Measurements from ENCODE around the gene KIF16B.

Gene KIF16B

DNA sequence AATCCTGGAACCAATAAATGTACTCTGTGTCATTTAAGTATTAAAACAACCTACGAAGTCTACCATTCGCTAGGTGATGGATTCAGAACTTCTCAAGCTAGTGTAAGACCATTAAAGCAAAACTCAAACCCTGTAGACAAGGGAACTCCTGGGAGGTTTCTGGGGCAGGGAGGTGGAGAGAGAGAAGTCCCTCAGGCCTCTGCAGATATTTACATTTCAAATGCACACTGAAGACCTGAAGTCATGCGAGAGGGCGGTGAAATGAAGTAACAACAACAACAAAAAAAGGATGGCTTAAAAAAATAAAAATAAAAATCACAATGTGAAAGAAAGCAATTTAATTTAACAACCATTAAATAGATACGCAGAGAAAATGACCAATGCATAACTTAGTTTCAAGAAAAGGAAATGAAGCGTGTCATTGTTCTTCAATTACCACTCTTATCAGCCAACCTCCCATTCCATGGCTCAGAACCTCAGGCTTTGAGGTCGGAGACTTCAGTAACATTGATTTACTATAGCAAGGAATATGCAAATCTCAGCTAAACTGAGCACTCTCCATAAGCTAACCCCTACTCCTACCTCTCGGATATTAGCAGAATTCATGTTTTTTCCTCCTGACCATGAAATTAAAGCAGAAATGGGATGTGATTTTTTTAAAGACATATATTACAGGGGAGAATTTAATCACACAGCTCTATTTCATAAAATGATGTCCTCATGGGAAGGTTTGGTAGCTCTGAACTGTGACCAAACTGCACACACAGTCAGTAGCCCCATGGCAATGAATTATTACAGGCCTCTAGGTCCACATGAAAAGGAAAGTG lies 140.6 kb downstream of the KIF16B start:
- no peak for DNase-seq

DNA sequence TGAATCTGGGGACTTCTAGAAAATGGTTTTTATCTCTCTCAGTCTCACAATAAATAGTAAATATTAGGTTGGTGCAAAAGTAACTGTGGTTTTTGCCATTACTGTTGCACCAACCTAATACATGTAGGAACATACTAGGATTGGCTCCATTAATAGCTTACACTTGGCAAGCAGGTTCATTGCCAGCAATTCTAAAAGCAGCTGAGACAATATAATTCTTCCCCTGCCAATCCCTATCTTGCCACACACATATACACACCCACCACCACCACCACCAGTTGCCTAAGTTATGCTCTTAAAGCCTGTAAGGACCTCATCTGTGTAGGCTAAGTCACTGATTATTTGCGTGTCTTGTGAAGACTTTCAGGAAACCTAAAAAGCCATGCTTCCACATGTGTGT lies 145.1 kb downstream of the KIF16B start:
- DNase-seq, result no peak

DNA sequence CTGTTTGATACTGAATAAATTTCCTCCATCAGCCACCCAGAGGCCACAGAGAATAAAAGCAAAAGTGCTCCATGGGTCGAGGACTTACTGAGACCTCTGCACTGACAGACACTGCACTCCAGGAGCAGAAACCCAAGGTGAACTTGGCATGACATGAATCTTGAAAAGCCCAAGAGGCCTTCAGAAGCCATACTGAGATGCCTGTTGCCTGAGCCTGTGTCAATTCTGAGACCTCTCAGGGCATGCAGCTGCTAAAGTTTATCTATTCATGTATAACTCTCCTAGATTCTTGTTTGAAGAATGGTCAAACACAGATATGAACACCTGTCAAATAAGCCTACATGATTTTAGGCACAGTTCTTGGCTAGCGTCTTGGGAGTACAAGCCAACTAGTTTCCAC lies 145.7 kb downstream of the KIF16B start:
- no peak for DNase-seq

DNA sequence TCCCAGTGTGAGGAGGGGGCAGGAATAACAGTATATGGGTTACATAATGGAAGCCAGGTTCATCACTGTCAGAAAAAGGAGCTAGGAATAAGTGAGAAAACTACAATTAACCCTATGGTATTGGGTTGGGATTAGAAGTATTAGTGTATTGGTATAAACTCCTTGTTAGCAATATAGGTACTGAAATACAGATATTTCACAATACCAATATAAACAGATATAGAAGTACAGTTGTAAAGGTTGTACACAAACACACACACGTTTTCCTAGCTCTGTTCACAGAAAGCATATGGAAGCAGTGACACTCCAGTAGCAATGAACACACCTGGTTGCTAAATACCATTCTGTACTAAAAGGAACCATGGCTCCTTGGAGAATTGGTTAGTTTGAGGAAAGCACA lies 148.5 kb downstream of the KIF16B start:
- DNase-seq, result no peak

DNA sequence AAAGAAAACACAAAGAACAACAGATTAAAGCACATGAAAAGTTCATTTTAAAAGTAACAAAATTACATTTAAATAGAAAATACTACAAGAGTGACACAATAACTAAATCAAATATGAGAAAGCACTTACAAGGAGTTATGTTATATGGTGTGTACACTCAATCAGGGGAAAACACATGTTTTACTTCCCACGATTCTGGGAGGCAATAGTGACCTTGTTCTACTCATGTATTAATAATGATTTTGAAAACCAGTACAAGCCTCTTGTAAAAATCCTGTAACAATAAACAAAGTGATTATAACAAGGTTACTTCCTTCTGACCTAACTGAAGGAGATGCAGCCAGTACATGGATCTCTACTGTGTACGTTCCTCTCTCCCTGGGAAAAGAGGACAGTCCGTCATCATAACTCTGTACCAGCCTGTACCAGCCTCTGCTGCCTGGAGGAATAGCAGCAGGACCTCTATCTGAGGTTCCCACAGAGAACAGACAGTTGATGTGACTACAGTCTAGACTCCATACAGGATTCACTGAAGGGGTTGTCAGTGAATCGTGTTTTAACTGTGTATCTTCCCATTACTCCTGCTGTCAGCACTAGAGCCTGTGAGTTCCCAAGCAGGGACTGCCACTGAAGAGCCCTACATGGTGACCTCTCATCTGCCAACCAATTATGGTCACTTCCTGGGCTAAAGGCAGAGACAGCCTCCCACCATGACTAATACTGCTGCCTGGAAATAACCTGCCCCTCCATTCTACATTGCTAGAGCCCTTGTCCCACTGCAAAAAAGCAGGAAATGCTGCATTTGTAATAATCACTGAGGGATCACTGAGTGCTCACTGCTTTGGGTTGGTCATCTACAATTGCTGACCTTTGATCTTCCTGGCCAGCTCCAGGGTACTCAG lies 149.7 kb downstream of the KIF16B start:
- no peak for DNase-seq

DNA sequence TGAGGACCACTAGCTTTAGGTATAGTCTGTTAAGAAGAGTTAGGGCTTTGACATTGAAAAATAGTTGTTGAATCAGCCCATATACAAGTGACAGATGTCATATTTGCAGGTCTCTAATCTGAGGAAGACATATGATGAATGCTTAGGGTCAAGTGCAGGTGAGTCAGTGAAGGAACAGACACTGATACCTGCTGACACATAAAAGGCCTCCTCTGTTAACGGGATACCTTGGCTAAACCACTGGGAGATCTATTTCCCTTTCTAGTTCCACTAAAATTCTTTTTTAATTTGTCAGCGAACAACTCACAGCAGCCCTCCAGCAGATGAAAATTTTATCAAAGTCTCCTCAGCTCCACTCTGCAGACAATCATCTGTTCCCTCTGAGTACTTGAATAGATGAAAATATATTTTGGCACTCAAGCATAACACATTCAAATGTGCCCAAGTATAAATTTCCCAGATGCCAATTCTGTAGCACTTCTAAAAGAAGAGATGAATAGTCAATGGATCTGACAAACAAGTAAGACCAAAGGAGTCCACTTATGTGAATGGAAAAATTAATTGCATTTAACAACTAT lies 154.0 kb downstream of the KIF16B start:
- no peak for DNase-seq

DNA sequence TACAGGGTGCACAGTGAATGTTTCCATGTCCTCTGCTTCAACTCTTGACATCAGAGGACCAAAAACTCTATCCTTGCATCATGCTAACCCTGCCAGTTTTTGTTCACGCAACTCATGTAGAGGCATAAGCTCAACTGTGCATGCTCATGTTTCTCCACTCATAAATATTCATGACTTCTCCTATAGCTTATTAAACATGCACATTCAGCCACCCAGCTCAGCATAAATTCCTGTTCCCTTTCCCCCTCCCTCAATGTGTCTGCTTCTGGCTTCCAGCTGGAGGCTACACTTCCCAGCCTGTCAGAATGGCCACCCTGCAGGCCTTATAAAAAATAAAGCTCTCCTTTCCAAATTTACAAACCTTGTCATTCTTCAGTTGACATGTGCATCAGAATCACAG lies 154.6 kb downstream of the KIF16B start:
- DNase-seq, result no peak

DNA sequence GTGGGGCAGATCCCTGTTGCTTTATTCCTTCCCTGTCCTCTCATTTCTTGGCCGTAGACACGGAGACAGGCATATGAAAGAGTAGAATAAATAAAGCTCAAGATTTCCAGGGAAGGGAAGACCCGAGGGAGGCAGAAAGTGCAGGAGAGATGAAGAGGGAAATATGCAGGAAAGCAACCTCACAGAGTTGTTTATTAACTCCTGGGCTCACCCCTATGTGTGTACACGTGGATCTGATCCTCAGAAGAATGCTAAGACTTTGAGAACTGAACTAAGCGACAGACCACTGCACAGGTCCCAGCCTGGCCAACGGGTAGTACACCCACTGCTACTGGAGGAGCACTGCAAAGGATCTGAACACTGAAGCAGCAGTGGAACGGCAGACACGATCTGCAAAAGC lies 156.2 kb downstream of the KIF16B start:
- no peak for DNase-seq

DNA sequence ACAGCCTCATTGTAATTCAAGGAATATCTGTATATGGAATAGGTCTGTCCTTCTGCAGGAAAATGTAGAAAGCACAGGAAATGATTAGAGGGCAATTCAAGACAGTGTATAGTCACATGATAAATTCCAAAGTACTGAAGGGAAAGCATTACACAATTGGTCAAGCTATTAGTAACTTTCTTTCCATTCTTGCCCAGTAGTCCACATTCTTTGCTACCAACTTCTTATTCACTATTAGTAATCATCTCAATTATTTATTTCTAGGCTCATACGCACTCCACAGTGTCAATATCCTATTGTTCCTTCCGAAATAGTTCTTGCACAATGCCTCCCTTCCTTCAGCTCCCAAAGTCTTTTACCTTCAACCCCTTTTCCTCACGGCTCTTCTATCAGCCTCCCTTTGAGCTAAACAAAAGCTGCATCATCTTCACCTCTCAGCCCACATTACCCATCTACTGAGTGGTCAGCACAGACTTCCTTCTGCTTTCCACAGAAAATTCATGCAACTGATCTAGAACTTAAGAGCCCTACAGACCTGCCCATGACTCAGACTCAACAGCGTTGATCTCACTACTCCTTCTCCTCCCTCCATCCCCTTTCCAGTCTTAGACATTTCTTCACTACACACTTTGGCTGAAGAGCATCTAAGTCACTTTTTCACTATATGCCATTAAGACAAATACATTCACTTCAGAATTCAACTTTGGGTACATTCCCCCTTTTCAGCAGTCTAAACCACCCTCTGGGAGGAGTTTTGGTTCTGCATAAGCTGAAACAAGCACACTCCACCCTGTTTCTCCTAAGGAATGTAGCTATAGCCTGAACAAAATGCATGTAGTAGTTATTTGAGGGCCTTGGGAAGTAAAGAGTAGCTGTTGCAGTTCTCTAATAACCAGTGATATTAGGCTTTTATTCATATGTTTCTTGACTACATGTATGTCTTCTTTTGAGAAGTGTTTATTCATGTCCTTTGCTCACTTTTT lies 157.9 kb downstream of the KIF16B start:
- no peak for DNase-seq

DNA sequence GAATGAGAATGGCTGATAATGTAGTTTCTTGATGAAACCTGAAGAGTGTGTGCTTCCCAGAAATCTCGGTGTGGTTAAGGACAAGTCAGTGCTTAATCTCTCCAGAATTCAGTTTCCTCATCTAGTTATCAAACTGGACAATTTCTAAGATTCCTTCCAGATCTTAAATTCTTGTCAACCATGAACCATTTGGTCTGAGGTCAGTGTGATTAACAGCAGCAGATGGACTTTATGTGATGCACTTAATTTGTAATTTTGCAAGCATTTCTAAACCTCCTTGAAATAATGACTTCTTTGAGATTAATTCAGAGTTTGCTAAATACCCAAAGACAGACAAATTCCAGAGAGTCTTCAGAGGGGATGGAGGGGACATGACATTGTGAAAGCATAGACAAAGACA lies 160.3 kb downstream of the KIF16B start:
- DNase-seq, result no peak

DNA sequence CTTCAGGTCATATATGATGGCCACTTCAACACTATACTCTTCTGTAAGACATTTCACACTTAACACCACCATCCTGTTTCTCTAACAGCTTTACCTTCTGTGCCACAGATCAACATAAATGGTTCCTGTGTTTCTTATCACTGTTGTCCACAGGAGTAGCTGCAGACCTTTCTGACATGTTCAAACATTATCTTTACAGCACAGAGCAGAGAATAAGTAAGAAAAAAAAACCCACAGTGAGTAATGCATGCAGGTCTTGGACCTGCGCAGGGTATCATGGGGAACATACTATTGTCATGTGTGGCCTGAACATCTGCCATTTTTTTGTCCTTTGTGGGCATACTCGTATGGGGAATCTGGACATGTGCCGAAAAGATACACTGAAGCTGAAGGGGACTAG lies 161.9 kb downstream of the KIF16B start:
- DNase-seq, result no peak

DNA sequence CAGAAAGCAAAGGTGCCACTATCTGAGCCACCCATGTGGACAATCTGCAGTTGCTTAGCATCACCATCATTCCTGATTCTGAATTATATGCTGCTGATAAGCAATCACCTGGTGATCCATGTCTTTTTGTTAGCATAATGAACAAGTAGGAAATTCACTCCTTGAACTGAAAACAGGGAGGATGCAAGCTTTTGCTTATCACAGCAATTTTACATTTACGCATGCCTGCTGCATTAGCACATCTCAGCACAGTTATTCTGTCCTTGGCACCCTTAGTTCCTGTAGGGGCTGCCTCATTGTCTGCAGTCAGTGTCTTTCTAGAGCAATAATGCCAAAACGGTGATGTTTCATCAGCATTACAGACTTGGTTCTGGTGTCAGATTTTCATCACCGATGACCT lies 162.6 kb downstream of the KIF16B start:
- no peak for DNase-seq

DNA sequence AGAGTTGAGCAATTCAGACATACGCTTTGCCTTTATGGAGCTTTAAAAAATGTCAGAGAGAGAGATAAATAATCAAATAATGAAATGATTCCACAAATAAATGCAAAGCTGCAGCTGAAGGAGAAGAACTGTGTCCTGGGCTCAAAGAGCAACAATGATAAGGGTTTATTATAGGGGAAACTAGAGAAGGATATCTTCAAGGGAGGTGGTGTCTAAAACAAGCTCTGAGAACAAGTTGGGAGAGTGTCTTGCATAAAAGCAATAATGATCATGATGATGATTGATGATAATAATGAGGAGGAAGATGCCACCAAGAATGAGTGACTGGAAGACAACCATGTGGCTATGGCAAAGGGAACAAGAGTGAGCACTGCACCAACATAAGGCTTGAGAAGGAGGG lies 164.3 kb downstream of the KIF16B start:
- DNase-seq, result no peak

DNA sequence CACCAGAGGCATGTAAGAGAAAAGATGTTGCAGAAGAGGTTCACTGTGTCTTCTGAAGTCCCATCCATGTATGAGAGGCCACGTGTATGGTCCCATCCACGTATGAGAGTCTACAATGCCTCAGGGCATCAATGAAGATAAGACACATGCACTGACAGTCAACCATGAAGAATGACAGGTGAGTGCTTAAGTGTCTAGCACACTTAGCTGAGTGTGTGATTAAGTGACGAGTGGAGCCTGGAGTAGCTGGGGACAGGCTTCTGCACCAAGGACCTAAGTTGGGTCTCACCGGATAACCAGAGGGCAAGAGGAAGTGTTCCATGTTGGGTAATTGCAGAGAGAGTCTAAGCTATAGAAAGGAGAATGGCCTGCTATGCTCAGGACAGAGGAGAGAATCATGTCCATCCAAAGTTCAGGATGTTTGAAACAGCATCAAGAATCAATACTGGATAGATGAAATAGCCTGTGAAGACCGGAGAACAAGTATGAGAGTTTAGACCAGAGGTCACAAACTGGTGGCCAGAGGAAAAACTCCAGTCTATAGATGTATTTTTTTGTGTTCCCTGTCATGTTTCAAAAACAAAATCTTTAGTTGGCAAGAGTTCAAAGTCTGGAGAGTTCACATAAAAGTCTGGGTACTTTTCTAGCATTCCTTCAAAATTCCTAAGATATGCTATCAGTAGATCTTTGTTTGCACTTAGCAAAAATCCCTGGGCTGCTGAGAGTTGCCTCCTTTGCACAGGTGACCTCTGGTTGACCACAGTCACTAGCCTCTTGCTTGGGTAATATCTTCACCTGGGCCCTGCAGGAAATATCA lies 165.8 kb downstream of the KIF16B start:
- DNase-seq, result no peak

DNA sequence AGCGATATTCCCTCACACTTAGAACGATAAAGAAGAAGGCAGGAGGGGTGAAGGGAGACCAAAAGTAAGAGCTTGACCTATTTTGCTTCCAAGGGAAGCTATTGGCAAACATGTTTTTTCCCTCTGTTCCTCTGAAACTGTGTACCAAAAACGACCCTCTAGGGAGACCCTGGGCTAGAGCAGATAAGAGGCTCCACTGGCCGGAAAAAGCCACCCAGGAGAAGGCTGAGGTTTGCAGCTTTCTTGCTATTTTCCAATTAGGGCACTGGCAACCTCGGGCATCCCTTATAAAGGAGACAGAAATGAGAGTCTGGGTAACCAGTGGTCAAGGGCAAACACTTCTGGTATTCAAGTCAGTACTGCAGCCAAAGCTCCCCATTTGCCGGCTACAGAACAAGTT lies 168.0 kb downstream of the KIF16B start:
- peak in 5 of 51 donors; percentile 2 to 15 (median 8) for DNase-seq

DNA sequence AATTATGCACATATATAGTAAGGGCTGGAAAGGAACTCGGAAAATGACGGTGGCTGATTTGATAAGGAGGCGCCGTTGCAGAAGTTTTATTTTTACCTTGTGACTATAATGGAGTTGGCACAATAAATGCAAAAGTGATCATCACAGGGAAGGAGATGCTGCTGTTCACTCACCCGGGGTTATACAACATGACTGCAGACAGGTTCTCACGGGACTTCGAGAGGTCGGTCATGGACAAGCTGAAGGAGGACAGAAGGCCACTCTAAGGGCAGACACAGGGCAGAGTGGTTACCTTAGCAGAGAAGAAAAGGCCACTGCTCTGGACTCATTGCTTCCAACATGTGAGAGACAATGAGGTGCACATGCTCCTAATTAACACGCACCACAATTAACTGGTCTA lies 168.6 kb downstream of the KIF16B start:
- DNase-seq, result no peak

DNA sequence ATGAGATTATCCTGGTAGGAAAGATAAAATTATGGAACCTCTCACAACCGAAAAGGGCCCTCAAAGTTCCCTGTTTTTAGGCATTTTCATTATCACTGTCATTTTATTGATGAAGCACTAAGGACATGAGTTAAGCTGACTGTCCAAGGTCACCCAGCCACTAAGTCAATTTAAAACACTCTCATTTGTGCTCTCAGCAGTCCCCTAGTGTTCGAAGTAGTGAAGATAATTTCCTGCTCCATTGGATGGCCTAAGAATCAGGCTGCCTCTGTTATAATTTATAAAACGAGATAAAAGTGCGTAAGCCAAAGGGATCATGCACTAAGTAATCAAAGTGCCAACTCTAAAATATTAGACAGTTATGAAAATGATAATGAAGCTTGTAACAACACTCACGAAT lies 169.1 kb downstream of the KIF16B start:
- no peak for DNase-seq

DNA sequence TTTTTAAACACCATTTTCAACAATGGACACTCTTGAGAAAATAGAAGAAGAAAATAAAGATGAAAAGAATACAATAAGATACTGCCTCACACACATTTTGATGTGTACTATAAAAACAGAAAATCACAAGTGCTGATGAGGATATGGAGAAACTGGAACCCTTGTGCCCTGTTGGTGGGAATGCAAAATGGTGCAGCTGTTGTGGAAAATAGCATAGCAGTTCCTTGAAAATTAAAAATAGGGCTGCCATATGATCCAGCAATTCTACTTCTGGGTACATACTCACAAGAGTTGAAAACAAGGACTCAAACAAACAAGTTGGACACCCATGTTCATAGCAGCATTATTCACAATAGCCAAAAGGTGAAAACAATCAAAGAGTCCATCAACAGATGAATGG lies 173.0 kb downstream of the KIF16B start:
- DNase-seq, result no peak

DNA sequence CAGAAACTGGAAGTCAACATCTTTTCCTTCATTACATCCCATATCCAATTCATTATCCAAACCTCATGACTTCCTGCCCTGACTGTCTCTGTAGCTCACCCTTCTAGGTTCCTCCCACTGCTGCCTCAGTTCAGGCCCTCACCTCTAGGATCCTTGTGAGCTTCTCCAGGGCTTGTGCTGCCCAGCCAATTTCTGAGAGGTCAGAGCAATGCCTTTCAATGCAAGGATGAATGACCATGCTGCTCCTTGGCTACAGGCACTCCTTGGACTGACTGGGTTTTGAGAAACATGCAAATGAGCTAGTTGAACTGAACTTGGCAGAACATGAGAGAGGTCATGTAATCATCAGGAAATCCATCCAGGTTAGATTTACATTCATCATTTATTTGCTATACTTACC lies 173.4 kb downstream of the KIF16B start:
- peak in 1 of 51 donors; percentile 4 for DNase-seq

DNA sequence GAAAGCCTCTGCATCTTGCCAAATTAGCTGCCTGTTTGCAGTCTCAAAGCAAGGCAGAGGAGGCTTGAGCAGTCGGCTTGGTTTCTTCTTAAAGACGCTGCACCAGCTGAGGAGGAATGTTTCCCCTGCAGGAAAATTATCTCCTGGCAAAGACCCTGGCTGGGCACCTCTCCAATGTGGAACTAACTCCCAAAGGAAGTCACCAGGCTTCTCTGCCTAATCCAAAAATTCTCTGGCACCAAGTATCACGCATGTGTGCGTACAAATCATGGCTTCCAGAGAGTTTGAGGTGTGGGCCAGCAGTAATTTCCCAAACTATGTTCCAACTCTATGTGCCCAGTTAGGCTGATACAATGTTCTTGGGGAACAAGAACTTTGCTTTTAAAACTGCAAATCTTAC lies 176.2 kb downstream of the KIF16B start:
- peak in 20 of 51 donors; percentile 4 to 58 (median 21) for DNase-seq
